Measurements from ENCODE around the gene CLEC18A.

- TF ChIP-seq CTCF (IDR thresholded peaks at IDR 0.05), result no peak
- TF ChIP-seq POLR2AphosphoS5 (IDR thresholded peaks at IDR 0.05), result no peak
Observed at GRCh38 chr16:69929480-69929879, 21.7 kb upstream of the CLEC18A start.

Measured in sigmoid colon (tissue), 4 donors.